Activated T-cell treated with anti-CD3 and anti-CD28 coated beads, Interleukin-2, amount 50 U/mL, for 72 hours (primary cell): ENCODE results near the gene PKP1. TPM values are rescaled to one million over a fixed set of nuclear protein-coding genes. Genes with fewer than 3 reads are reported as not detected.
A peak's percentile ranks its signal among the peaks of the same experiment; 100 is the strongest.

Experiments used
- ATAC-seq, 2 donors: fragments of 150-1000 bp; cut with Tn5 transposase; replicated peaks in 1 of 2; 2 replicates each; pipeline ENCODE4 v1.10.0; 2021; ENCODE audit warnings: moderate library complexity in 2 of 2, mild to moderate bottlenecking in 1 of 2
- DNase-seq, 2 donors: peaks; one replicate each; pipeline ENCODE4 v3.0.0; 2021 to 2022; ENCODE audit warnings: mixed read lengths in 1 of 2
- H3K27ac Mint-ChIP-seq: one replicate; pipeline ENCODE4 v1.8.0; 2022; ENCODE audit warnings: mild to moderate bottlenecking, moderate library complexity, mixed read lengths
- H3K27me3 Mint-ChIP-seq: one replicate; pipeline ENCODE4 v1.8.0; 2022; ENCODE audit warnings: low read depth, mixed read lengths
- H3K36me3 Mint-ChIP-seq, 2 donors: one replicate each; pipeline ENCODE4 v1.8.0; 2022; ENCODE audit warnings: mixed read lengths in 2 of 2, mild to moderate bottlenecking in 1 of 2; ENCODE audit not compliant: insufficient read depth in 2 of 2
- H3K4me1 Mint-ChIP-seq: one replicate; pipeline ENCODE4 v1.8.0; 2022; ENCODE audit warnings: low read depth, mixed read lengths
- H3K4me3 Mint-ChIP-seq, 2 donors: one replicate each; pipeline ENCODE4 v1.8.0; 2022; ENCODE audit warnings: mild to moderate bottlenecking in 2 of 2, mixed read lengths in 2 of 2, moderate library complexity in 2 of 2
- H3K9me3 Mint-ChIP-seq, 2 donors: one replicate each; pipeline ENCODE4 v1.8.0; 2022; ENCODE audit warnings: mixed read lengths in 2 of 2
- total RNA-seq, 2 donors: library from RNA; stranded (reverse); gene quantifications; one replicate each; pipeline ENCODE4 v1.2.3, GENCODE V29; 2022

PKP1 gene
- total RNA-seq, 2 donors from 2014 or later: not detected

GRCh38 chr1:201295346-201295745, 12.0 kb downstream of the PKP1 start:
- DNase-seq: no peak
- peaks cover 24% of the 10 kb centered on the region for H3K27me3 Mint-ChIP-seq
- no peaks in the 10 kb centered on the region for H3K9me3 Mint-ChIP-seq
- H3K36me3 Mint-ChIP-seq: no peaks in the 10 kb centered on the region
- no peak for ATAC-seq
- no peaks in the 10 kb centered on the region for H3K4me1 Mint-ChIP-seq
- no peak overlapping the region for H3K4me3 Mint-ChIP-seq
- H3K27ac Mint-ChIP-seq: no peak overlapping the region

DNA sequence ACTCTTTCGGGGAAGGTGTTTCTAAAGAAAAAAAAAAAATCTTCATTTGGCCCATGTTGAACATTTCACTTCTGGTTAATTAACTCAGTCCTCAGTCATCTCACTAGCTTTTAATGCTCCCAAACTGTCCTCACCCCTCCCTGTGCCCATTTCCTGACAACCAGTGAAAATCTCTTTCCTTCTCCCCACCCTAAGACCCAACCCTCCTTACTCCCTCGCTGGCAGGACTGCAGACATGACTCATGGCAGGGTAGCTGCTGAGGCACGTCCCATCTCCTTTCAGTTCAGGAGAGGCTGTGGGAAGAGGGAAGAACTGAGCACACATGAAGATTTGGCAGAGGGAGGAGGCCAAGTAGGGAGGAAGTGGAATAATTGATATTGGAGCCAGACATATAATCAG, 12.6 kb downstream of the PKP1 start:
- ATAC-seq: no peak

GRCh38 chr1:201296352-201296751, 13.0 kb downstream of the PKP1 start:
- Mint-ChIP-seq H3K27ac (no peak overlapping the region), H3K36me3 (no peaks in the 10 kb centered on the region), H3K4me1 (no peaks in the 10 kb centered on the region), H3K9me3 (no peaks in the 10 kb centered on the region), H3K4me3 (no peak overlapping the region), H3K27me3 (peaks cover 24% of the 10 kb centered on the region)
- ATAC-seq: no peak
- DNase-seq: no peak

More for the DNA sequence above, 12.6 kb downstream of the PKP1 start:
- no peaks in the 10 kb centered on the region for H3K9me3 Mint-ChIP-seq
- H3K4me3 Mint-ChIP-seq: no peak overlapping the region
- H3K36me3 Mint-ChIP-seq: no peaks in the 10 kb centered on the region
- no peak overlapping the region for H3K27ac Mint-ChIP-seq
- no peak for DNase-seq
- peaks cover 24% of the 10 kb centered on the region for H3K27me3 Mint-ChIP-seq
- H3K4me1 Mint-ChIP-seq: no peaks in the 10 kb centered on the region

DNA sequence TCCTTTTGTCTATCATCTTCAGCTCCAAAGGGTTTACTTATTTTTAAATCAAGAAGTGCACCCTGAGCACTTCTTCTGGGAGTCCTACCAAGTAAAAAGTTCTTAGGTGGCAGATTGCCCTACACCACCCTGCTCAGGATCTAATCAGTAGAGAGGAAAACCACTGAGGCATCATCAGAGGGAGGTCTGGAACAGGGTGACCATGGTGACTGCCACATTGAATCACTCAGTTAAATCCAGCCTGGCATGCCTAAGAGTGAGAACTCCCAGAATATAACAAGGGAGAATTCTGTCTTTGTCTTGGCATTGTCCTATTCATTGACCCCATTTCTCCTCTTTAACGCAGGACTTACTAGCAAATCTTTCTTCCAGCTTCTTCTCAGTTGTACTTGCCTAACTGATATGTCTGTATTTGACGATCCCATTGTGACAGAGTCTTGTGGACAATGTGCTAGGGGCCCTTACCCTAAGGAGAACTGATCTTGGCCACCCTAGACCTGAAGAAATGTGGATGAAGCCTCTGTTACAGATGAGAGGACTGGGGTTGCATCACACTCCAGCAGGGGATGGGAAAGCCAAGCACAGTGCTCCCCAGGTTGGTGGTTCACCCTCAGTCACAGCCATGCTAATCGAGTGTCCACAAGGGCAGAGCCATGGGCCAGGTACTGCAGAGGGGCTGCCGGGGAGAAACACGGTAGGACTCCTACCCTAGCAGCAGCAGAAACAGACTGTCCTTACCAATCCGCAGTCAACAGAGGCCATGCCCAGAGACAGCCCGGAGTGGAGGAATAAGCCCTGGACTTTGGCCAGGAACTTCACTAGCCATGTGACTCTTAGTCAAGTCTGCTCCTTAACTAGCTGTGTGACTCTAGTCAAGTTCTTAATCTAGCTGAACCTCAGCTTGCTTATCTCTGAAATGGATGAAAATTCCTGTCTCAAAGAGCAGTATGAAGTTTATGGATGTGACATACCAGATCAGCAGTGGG, 15.4 kb downstream of the PKP1 start:
- H3K27ac Mint-ChIP-seq: no peak overlapping the region
- H3K4me3 Mint-ChIP-seq: no peak overlapping the region
- peaks cover 32% of the 10 kb centered on the region for H3K27me3 Mint-ChIP-seq
- DNase-seq (no peak), ATAC-seq (no peak)
- H3K36me3 Mint-ChIP-seq: no peaks in the 10 kb centered on the region
- no peaks in the 10 kb centered on the region for H3K4me1 Mint-ChIP-seq
- H3K9me3 Mint-ChIP-seq: no peaks in the 10 kb centered on the region

- ATAC-seq: no peak
- Mint-ChIP-seq H3K36me3 (no peaks in the 10 kb centered on the region), H3K27me3 (peaks cover 23% of the 10 kb centered on the region), H3K4me1 (no peaks in the 10 kb centered on the region), H3K9me3 (no peaks in the 10 kb centered on the region), H3K27ac (no peak overlapping the region), H3K4me3 (no peak overlapping the region)
- no peak for DNase-seq
These were observed 16.7 kb downstream of the PKP1 start for GRCh38 chr1:201299968-201300367.

DNA sequence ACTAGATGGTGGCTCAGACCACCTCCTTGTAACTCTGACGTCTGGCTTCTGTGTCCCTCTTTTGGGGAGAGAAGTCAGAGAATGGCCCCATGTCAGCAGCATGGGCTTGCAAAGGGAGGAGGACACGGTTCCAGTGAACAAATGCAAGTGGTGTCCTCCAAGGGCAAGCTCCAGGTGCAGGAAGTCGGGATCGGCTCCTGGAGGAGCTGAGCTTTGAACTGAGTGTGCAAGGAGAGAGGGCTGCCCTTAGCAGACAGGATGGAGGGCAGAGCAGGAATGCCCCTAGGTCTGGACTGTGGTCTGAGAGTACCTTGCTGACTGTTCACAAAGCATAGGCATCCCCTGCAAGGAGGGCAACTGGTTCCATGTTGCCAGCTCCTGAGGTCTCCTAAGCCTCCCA, 17.3 kb downstream of the PKP1 start:
- DNase-seq (no peak), ATAC-seq (no peak)
- no peak overlapping the region for H3K4me3 Mint-ChIP-seq
- no peaks in the 10 kb centered on the region for H3K36me3 Mint-ChIP-seq
- H3K9me3 Mint-ChIP-seq: no peaks in the 10 kb centered on the region
- H3K4me1 Mint-ChIP-seq: no peaks in the 10 kb centered on the region
- peaks cover 17% of the 10 kb centered on the region for H3K27me3 Mint-ChIP-seq
- H3K27ac Mint-ChIP-seq: no peak overlapping the region

DNA sequence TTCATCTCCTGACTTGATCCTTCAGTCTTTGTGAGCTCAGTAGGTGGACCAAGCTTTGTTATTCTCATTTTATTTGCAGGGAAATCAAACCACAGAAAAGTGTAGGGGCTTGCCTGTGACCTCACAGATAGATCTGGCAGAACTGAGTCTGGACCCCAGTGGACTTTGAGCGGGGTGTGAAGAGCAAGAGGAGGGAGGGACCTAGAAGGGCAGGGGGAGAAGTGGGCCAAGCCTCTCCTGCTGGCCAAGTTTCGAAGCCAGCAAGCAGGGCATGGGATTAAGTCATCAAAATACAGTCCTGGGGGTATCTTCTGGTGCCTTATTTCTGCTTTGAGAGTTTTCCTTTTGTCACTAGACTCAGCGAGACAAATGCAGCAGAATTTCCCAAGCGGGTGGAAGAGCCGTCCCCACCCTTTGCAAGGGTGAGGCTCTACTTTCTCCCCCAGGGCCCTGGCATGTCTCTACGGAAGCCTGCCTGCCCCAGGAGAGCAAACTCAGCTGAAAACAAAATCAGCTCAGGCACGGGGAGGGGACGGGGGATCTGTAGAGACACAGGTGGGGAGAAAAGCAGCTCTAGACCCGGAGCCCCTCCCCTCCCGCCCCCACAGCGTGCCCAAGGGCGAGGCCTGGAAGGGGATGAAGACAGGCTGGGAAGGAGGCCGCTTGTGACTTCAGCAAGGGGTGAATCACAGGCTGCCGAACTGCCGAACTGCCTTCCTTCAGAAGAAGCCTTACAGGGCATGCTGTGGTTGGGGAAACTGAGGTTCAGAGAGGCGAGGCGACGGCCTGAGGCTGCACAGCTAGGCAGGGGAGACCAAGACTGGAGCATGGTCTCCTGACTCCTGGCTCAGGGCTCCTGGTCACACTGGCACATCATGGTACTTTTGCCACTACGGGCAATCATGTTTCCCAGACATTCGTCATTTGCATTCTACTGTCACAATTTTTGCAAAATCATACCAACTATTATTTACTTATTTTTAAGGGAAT, 19.2 kb downstream of the PKP1 start:
- DNase-seq (no peak), ATAC-seq (no peak)
- H3K27ac Mint-ChIP-seq: no peak overlapping the region

GRCh38 chr1:201304126-201304525, 20.8 kb downstream of the PKP1 start:
- H3K27me3 Mint-ChIP-seq: peaks cover 15% of the 10 kb centered on the region
- ATAC-seq (no peak), DNase-seq (no peak)
- H3K4me3 Mint-ChIP-seq: no peak overlapping the region
- no peak overlapping the region for H3K27ac Mint-ChIP-seq
- H3K36me3 Mint-ChIP-seq: no peaks in the 10 kb centered on the region
- no peaks in the 10 kb centered on the region for H3K9me3 Mint-ChIP-seq
- H3K4me1 Mint-ChIP-seq: no peaks in the 10 kb centered on the region

More for the DNA sequence above, 19.2 kb downstream of the PKP1 start:
- Mint-ChIP-seq H3K4me3 (no peak overlapping the region), H3K4me1 (no peaks in the 10 kb centered on the region), H3K9me3 (no peaks in the 10 kb centered on the region), H3K27me3 (peaks cover 8% of the 10 kb centered on the region), H3K36me3 (no peaks in the 10 kb centered on the region)

GRCh38 chr1:201305815-201306214, 22.5 kb downstream of the PKP1 start:
- Mint-ChIP-seq H3K4me1 (no peaks in the 10 kb centered on the region), H3K27me3 (peaks cover 28% of the 10 kb centered on the region), H3K27ac (no peak overlapping the region), H3K36me3 (no peaks in the 10 kb centered on the region), H3K9me3 (no peaks in the 10 kb centered on the region), H3K4me3 (no peak overlapping the region)
- ATAC-seq (no peak), DNase-seq (no peak)

- H3K27me3 Mint-ChIP-seq: peaks cover 26% of the 10 kb centered on the region
- H3K27ac Mint-ChIP-seq: no peak overlapping the region
- ATAC-seq (no peak), DNase-seq (no peak)
- H3K4me1 Mint-ChIP-seq: no peaks in the 10 kb centered on the region
- H3K36me3 Mint-ChIP-seq: no peaks in the 10 kb centered on the region
- no peak overlapping the region for H3K4me3 Mint-ChIP-seq
- H3K9me3 Mint-ChIP-seq: no peaks in the 10 kb centered on the region
These were observed 23.9 kb downstream of the PKP1 start for GRCh38 chr1:201307231-201307630.

GRCh38 chr1:201307760-201308499, 24.6 kb downstream of the PKP1 start:
- no peak overlapping the region for H3K4me3 Mint-ChIP-seq
- no peaks in the 10 kb centered on the region for H3K36me3 Mint-ChIP-seq
- ATAC-seq (no peak), DNase-seq (no peak)
- H3K4me1 Mint-ChIP-seq: no peaks in the 10 kb centered on the region
- no peak overlapping the region for H3K27ac Mint-ChIP-seq
- peaks cover 25% of the 10 kb centered on the region for H3K27me3 Mint-ChIP-seq
- no peaks in the 10 kb centered on the region for H3K9me3 Mint-ChIP-seq

DNA sequence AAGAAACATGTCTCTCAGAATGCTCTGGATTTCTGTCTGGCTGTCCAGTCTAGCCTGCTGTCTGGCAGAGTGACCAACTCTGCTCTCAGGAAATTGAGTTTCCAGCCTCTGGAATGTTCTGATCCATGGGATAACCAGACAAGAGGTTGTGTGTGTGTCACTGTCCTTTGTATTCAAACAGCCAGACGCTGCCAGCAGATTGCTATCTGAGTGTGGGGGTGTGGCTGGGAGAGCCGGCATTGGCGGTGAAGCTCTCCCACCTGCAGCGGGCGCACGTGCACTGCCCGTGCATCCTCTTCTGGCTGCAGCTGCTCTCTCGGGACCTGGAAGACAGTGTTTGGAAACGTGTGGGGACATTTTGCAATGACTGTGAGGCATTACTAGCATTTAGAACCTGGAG, 26.1 kb downstream of the PKP1 start:
- DNase-seq (peak in 1 of 2 donors; percentile 6), ATAC-seq (no peak)
- no peaks in the 10 kb centered on the region for H3K4me1 Mint-ChIP-seq
- no peak overlapping the region for H3K4me3 Mint-ChIP-seq
- H3K27me3 Mint-ChIP-seq: peaks cover 25% of the 10 kb centered on the region
- H3K27ac Mint-ChIP-seq: no peak overlapping the region
- H3K9me3 Mint-ChIP-seq: no peaks in the 10 kb centered on the region
- no peaks in the 10 kb centered on the region for H3K36me3 Mint-ChIP-seq
